HEK293T (cell line): ENCODE measurements around the gene FBXO34.

Source experiments
- CTCF ChIA-PET: fragments of 350-600 bp; formaldehyde crosslinking; extraction: SDS; loops from one replicate; lab custom pipeline; 2021; ENCODE audit warnings: antibody characterized with exemption, inconsistent platforms; lab: Yijun Ruan, JAX
- POLR2A ChIA-PET: fragments of 350-600 bp; formaldehyde crosslinking; extraction: SDS; loops from one replicate; lab custom pipeline; 2020; ENCODE audit warnings: antibody characterized with exemption, inconsistent platforms; lab: Yijun Ruan, JAX
- DNase-seq: peaks from one replicate; pipeline ENCODE4 v3.0.0; 2012; ENCODE audit warnings: mixed read lengths; ENCODE audit errors: extremely low spot score
- ARNT ChIP-seq: fragments of 450-650 bp; IDR thresholded peaks from 2 replicates; pipeline ENCODE4 v1.6.1; 2017; ENCODE audit warnings: mild to moderate bottlenecking
- BHLHE40 ChIP-seq: fragments of 450-650 bp; IDR thresholded peaks from 2 replicates; pipeline ENCODE4 v1.6.1; 2016; ENCODE audit warnings: mild to moderate bottlenecking, moderate library complexity, borderline replicate concordance
- CTBP1 ChIP-seq: fragments of 450-650 bp; IDR thresholded peaks from 2 replicates; pipeline ENCODE4 v1.6.1; 2016; ENCODE audit warnings: borderline replicate concordance
- ELF4 ChIP-seq: fragments of 450-650 bp; IDR thresholded peaks from 2 replicates; pipeline ENCODE4 v1.6.1; 2017; ENCODE audit warnings: antibody characterized with exemption
- FOXA1 ChIP-seq: fragments of 450-650 bp; IDR thresholded peaks from 2 replicates; pipeline ENCODE4 v1.6.1; 2016; ENCODE audit warnings: mild to moderate bottlenecking
- FOXK2 ChIP-seq: fragments of 450-650 bp; IDR thresholded peaks from 2 replicates; pipeline ENCODE4 v1.6.1; 2016; ENCODE audit warnings: mild to moderate bottlenecking
- FOXM1 ChIP-seq: fragments of 450-650 bp; IDR thresholded peaks from 2 replicates; pipeline ENCODE4 v1.6.1; 2017; ENCODE audit warnings: mild to moderate bottlenecking, borderline replicate concordance
- HDGF ChIP-seq: fragments of 450-650 bp; IDR thresholded peaks from 2 replicates; pipeline ENCODE4 v1.6.1; 2017; ENCODE audit warnings: antibody characterized with exemption, borderline replicate concordance
- L3MBTL2 ChIP-seq: fragments of 450-650 bp; conservative IDR thresholded peaks from 2 replicates; pipeline ENCODE4 v1.6.1; 2016; ENCODE audit warnings: mild to moderate bottlenecking
- LEF1 ChIP-seq: fragments of 450-650 bp; IDR thresholded peaks from 2 replicates; pipeline ENCODE4 v1.6.1; 2017; ENCODE audit warnings: mild to moderate bottlenecking, borderline replicate concordance
- NFRKB ChIP-seq: fragments of 450-650 bp; IDR thresholded peaks from 2 replicates; pipeline ENCODE4 v1.6.1; 2016; ENCODE audit warnings: mild to moderate bottlenecking, moderate library complexity
- SP1 ChIP-seq: fragments of 450-650 bp; IDR thresholded peaks from 2 replicates; pipeline ENCODE4 v1.6.1; 2017
- SUZ12 ChIP-seq: fragments of 450-650 bp; IDR thresholded peaks from 2 replicates; pipeline ENCODE4 v1.6.1; 2016; ENCODE audit warnings: mild to moderate bottlenecking
- TARDBP ChIP-seq: fragments of 450-650 bp; IDR thresholded peaks from 2 replicates; pipeline ENCODE4 v1.6.1; 2016
- ZNF384 ChIP-seq: fragments of 450-650 bp; IDR thresholded peaks from 2 replicates; pipeline ENCODE4 v1.6.1; 2016
- TF ChIP-seq, protein P1 (sequence below): fragments of 450-650 bp; IDR thresholded peaks from 2 replicates; pipeline ENCODE4 v1.6.1; 2016

FBXO34 gene

DNA sequence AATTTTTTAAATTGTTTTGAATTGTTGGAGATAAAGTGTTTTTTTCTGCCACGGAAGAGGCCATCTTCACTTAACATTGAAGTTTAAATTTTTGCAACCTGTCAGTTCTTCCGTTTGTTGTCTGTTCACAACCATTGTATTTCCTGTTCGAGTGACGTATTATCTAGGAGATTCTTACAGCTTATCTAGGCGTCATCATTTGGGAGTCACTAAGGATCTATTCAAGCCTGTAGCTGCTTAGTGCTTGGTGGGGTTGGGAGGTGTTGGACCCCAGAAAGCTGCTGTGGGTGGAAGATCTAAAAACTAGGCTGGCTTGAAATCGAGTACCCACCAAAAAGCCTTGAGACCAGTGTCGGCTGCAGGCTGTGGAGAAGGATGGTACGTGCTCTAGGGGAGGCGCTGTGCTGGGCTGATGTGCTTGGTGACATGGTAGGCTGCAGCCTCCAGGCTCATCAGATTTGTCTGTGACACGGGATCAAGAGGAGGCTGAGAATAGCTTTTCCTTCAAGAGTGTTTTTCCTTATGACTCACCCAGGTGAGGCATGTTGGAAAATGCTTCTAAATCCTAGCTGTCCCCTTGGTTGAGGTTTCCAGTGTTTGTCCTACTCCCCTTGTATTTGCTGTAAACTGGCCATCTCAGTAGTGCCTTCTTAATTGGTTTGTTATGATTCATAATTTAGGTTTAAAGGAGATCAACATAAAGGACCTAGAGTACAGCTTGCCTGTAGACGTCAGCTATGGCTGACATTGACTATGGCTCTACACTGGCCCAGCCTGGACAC lies 82.7 kb downstream of the FBXO34 start:
- DNase-seq = no peak
- POLR2A ChIA-PET = interaction anchor here (0.7 to 1.2 kb wide), 2 partner anchors 83 to 162 kb away, joined by 3 to 4 read pairs; partner anchors contain the start of genes DLGAP5 and FBXO34
- no peak for TF ChIP-seq SUZ12
- no peak for TF ChIP-seq NFRKB
- no peak for TF ChIP-seq TARDBP
- TF ChIP-seq SP1 = no peak
- TF ChIP-seq, protein P1, sequence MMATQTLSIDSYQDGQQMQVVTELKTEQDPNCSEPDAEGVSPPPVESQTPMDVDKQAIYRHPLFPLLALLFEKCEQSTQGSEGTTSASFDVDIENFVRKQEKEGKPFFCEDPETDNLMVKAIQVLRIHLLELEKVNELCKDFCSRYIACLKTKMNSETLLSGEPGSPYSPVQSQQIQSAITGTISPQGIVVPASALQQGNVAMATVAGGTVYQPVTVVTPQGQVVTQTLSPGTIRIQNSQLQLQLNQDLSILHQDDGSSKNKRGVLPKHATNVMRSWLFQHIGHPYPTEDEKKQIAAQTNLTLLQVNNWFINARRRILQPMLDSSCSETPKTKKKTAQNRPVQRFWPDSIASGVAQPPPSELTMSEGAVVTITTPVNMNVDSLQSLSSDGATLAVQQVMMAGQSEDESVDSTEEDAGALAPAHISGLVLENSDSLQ = no peak
- TF ChIP-seq ARNT = no peak
- CTCF ChIA-PET = interaction anchor here (0.6 to 3.3 kb wide), 13 partner anchors 8 to 142 kb away, joined by 4 to 22 read pairs (median 8); partner anchors contain the start of gene FBXO34

DNA sequence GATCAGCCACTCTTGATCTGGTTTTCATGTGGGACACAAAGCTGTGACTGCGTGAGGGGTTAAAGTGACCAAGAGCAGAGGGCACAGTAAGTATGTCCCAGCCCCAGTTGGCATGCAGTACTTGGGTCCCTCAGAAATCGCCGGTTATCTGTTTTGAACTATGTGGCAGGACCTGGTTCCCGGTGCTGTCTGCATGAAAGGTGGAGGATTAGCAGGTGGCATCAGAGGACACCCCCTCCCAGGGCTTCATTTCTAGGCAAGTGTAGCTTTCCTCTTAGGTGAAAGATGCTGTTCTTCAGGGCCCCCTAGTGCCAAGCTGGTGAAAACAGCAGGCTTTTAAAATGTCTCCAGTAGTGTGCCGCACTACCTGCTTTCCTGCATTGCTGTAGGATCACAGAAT lies 83.3 kb downstream of the FBXO34 start:
- peak; percentile 64 for DNase-seq
- TF ChIP-seq LEF1 (no peak), TARDBP (no peak), ZNF384 (no peak)
- ChIA-PET POLR2A (interaction anchor here (0.7 to 1.2 kb wide), 2 partner anchors 84 to 163 kb away, joined by 3 to 4 read pairs; partner anchors contain the start of genes DLGAP5 and FBXO34), CTCF (interaction anchor here (0.6 to 3.3 kb wide), 13 partner anchors 8 to 143 kb away, joined by 3 to 22 read pairs (median 8); partner anchors contain the start of gene FBXO34)

DNA sequence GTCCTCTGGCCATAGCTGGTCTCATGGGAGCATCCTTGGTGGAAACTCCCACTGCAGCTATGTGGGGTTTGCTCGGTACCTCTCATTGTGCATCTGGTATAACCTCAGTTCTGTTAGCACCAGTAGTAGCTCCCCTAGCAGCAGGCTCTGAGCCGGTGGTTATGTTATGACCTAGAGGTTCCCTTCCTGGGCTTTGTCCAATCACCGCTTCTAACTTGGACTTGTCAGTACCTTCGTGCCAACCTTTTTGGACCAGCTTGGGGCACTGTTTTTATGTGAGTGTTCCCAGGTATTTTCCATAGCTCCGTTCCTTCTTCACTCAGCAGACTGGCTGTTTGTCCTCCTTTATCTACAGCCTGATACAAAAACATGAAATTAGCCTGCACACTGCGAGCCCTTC lies 84.7 kb downstream of the FBXO34 start:
- POLR2A ChIA-PET = interaction anchor here (1.1 to 1.3 kb wide), 2 partner anchors 83 to 85 kb away, joined by 3 to 4 read pairs; no protein-coding TSS in a partner anchor
- CTCF ChIA-PET = interaction anchor here (1.2 to 3.3 kb wide), 5 partner anchors 82 to 143 kb away, joined by 3 to 22 read pairs (median 9); partner anchors contain the start of gene FBXO34
- TF ChIP-seq FOXM1 = no peak
- no peak for TF ChIP-seq ELF4
- TF ChIP-seq SP1 = no peak
- no peak for TF ChIP-seq L3MBTL2
- no peak for TF ChIP-seq ZNF384
- no peak for TF ChIP-seq HDGF
- TF ChIP-seq CTBP1 = no peak
- TF ChIP-seq, protein P1 = no peak
- TF ChIP-seq SUZ12 = no peak
- TF ChIP-seq LEF1 = no peak
- no peak for TF ChIP-seq NFRKB
- TF ChIP-seq FOXA1 = no peak
- no peak for TF ChIP-seq BHLHE40
- no peak for TF ChIP-seq ARNT
- no peak for TF ChIP-seq FOXK2
- TF ChIP-seq TARDBP = no peak
- no peak for DNase-seq

DNA sequence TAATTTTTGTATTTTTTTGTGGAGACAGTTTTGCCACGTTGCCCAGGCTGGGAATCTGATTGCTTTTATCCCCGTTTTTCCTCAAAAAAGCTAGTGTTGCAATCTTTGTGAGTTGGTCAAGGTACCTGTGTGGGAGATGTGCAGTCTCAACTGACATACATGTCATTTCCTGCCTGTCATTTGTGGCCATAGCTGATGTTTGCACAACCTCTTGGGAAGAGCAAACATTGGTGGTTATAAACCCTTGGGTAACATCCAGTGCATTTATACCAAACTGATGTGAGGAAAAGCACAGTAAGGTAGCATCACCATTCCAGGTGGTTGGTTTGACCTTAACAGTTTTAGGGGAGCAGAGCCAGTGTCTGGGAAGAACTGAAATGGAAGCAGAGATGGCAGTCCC lies 85.7 kb downstream of the FBXO34 start:
- no peak for DNase-seq
- POLR2A ChIA-PET = interaction anchor here (1.3 kb wide), 1 partner anchor 84 kb away, joined by 4 read pairs; no protein-coding TSS in a partner anchor
- no peak for TF ChIP-seq HDGF
- no peak for TF ChIP-seq TARDBP
- TF ChIP-seq SUZ12 = no peak
- TF ChIP-seq BHLHE40 = no peak
- TF ChIP-seq, protein P1 = no peak
- TF ChIP-seq ARNT = no peak
- TF ChIP-seq L3MBTL2 = no peak
- no peak for TF ChIP-seq FOXA1
- no peak for TF ChIP-seq CTBP1
- TF ChIP-seq FOXM1 = no peak
- TF ChIP-seq NFRKB = no peak
- no peak for TF ChIP-seq ELF4
- no peak for TF ChIP-seq ZNF384
- TF ChIP-seq SP1 = no peak
- TF ChIP-seq FOXK2 = no peak
- CTCF ChIA-PET = interaction anchor here (3.3 kb wide), 1 partner anchor 86 kb away, joined by 22 read pairs; the partner anchor contains the start of gene FBXO34

DNA sequence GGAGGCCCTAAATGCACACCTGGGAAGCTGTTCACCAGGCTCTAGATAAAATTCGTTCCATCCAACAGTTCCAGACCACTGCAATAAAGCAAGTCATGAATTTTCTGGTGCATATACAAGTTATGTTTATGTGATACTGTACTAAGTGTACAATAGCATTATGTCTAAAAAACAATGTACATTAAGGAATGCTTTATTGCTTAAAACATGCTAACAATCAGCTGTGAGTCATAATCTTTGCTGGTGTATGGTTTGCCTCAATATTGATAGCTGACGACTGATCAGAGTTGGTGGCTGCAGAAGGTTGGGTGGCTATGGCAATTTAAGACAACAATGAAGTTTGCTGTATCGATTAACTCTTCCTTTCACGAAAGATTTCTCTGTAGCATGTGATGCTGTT lies 88.1 kb downstream of the FBXO34 start:
- no peak for TF ChIP-seq BHLHE40
- TF ChIP-seq ZNF384 = no peak
- no peak for TF ChIP-seq HDGF
- TF ChIP-seq FOXA1 = no peak
- TF ChIP-seq FOXM1 = no peak
- TF ChIP-seq, protein P1 = no peak
- TF ChIP-seq L3MBTL2 = no peak
- no peak for TF ChIP-seq TARDBP
- TF ChIP-seq SUZ12 = no peak
- no peak for TF ChIP-seq LEF1
- no peak for TF ChIP-seq CTBP1
- DNase-seq = no peak
- ChIA-PET POLR2A (no interaction called here), CTCF (no interaction called here)
